ENCODE measurements around the gene GLCE. TPM values are rescaled to one million over a fixed set of nuclear protein-coding genes. Genes with fewer than 3 reads are reported as not detected.

GLCE gene
- total RNA-seq, 3 donors from 2014 or later (not counting 1 experiment from before 2014, with no cell fraction given) = 2.0 to 4.5 (median 3.4) TPM

DNA sequence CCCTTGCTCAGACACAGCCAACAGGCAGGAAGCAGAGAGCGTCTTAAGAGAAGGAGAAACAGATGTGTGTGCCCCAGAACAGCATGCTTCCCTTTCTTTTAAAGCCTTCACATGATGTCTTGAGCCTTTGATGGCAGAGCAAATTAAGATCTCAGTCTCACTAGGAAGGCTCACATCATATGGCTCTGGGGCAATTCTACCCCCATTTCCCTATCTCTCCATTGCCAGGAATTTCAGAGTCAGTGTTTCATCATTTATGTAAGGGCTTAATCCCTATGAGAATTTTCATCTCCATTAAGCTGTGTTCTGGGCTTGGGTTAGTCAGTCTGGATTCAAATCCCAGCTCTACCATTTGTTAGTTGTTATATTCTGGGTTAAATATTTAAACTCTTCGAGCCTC is 41.4 kb upstream of the GLCE start:
- Histone ChIP-seq H3K36me3 (ENCODE audit: control insufficient read depth, insufficient read depth, low read length) (no peaks in the 10 kb centered on the region), H3K27ac (ENCODE audit: low read length) (no peak overlapping the region), H3K4me1 (ENCODE audit: control insufficient read depth, insufficient read depth, low read length) (peaks cover 6% of the 10 kb centered on the region), H3K27me3 (ENCODE audit: control insufficient read depth, insufficient read depth, low read length) (peaks cover 6% of the 10 kb centered on the region), H3K4me3 (ENCODE audit: low read length) (no peak overlapping the region), H3K9me3 (ENCODE audit: control insufficient read depth, insufficient read depth, low read length) (no peaks in the 10 kb centered on the region)
- no peak overlapping the region for H3K4me3 Mint-ChIP-seq
- H3K9me3 Mint-ChIP-seq = no peaks in the 10 kb centered on the region
- no peak for DNase-seq
- no peaks in the 10 kb centered on the region for H3K36me3 Mint-ChIP-seq
- 20% methylated on average over 1 of the region's 2 CpGs for WGBS (ENCODE audit: insufficient coverage)
- peaks cover 19 to 30% of the 10 kb centered on the region in 2 donors for H3K27me3 Mint-ChIP-seq (ENCODE audit: low read depth in 2 of 2)
- no peak for TF ChIP-seq CTCF (IDR thresholded peaks at IDR 0.05)
- H3K27ac Mint-ChIP-seq = no peak overlapping the region
- H3K4me1 Mint-ChIP-seq = peaks cover 6 to 7% of the 10 kb centered on the region in 2 donors
- no peak for ATAC-seq
- intact Hi-C loops (cut with micrococcal nuclease) = no loop called here

DNA sequence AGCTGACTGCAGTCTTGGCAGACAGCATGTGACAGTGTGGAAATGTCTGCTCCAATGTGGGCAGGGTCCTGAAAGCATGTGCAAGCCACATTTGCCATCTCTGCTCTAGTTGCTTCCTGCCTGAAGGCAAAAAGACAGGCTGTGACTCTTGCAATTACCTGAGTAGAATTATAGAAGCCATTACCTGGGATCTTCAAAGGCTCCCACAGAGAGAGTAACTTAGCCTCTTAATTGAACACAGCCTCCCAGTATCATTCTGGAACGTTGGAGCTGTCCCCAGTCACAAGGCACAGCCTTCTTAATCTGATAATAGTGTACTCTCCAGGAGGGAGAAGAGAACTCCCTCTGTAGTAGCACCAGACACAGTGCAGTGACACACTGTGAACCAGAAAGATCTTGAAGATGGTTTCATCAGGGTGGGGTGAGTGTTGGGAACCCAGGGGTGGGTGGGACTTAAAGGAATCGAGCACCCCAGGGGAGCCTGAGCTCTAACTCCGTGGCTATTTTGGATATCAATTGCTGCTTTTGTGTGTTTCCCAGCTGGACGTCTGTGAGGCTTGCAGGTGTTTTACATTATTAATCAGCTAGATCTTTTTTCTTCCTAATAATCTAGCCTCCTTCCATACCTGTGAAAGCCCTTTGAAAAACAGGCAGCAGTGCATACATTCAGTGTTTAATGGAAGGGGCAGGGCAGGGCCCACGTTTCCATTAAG is 40.6 kb upstream of the GLCE start:
- peaks cover 15 to 22% of the 10 kb centered on the region in 2 donors for H3K27me3 Mint-ChIP-seq (ENCODE audit: low read depth in 2 of 2)
- no peaks in the 10 kb centered on the region for H3K4me1 ChIP-seq (ENCODE audit: control insufficient read depth, insufficient read depth, low read length)
- no peaks in the 10 kb centered on the region for H3K4me1 Mint-ChIP-seq
- H3K27ac ChIP-seq (ENCODE audit: low read length) = no peak overlapping the region
- DNase-seq (no peak), ATAC-seq (no peak)
- no peaks in the 10 kb centered on the region for H3K36me3 Mint-ChIP-seq
- no peak overlapping the region for H3K4me3 Mint-ChIP-seq
- 71% methylated on average over 5 of the region's 5 CpGs for WGBS (ENCODE audit: insufficient coverage)
- H3K4me3 ChIP-seq (ENCODE audit: low read length) = no peak overlapping the region
- H3K36me3 ChIP-seq (ENCODE audit: control insufficient read depth, insufficient read depth, low read length) = no peaks in the 10 kb centered on the region
- no peak for TF ChIP-seq CTCF (IDR thresholded peaks at IDR 0.05)
- no peaks in the 10 kb centered on the region for H3K9me3 Mint-ChIP-seq
- H3K9me3 ChIP-seq (ENCODE audit: control insufficient read depth, insufficient read depth, low read length) = no peaks in the 10 kb centered on the region
- peaks cover 3% of the 10 kb centered on the region for H3K27me3 ChIP-seq (ENCODE audit: control insufficient read depth, insufficient read depth, low read length)
- H3K27ac Mint-ChIP-seq = no peak overlapping the region
- intact Hi-C loops (cut with micrococcal nuclease) = no loop called here

DNA sequence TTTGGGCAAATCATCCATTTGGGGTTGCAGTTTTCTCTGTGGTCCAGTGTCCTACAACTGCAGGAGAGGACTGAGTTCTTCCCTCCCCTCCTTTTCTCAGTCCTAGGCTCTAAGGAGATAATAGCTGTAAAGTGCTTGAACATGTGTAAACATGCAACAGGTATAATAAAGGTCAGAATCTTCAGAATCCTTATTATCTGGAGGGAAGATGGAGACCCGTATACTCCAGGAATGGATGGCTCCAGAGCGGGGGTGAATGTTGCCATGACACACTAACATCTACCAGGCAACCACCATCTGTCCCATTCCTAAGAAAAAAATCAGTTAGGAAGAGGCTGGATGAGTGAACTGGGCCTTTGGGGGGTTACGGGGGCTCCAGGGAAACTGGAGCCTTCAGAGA is 39.7 kb upstream of the GLCE start:
- no peak for TF ChIP-seq CTCF (IDR thresholded peaks at IDR 0.05)
- no peaks in the 10 kb centered on the region for H3K36me3 ChIP-seq (ENCODE audit: control insufficient read depth, insufficient read depth, low read length)
- H3K4me1 Mint-ChIP-seq = peaks cover 0 to 2% of the 10 kb centered on the region in 2 donors
- H3K27ac Mint-ChIP-seq = no peak overlapping the region
- H3K9me3 ChIP-seq (ENCODE audit: control insufficient read depth, insufficient read depth, low read length) = no peaks in the 10 kb centered on the region
- H3K4me3 ChIP-seq (ENCODE audit: low read length) = no peak overlapping the region
- H3K9me3 Mint-ChIP-seq = no peaks in the 10 kb centered on the region
- intact Hi-C loops (cut with micrococcal nuclease) = no loop called here
- H3K27ac ChIP-seq (ENCODE audit: low read length) = no peak overlapping the region
- ATAC-seq (no peak), DNase-seq (no peak)
- H3K36me3 Mint-ChIP-seq = no peaks in the 10 kb centered on the region
- peaks cover 3% of the 10 kb centered on the region for H3K27me3 ChIP-seq (ENCODE audit: control insufficient read depth, insufficient read depth, low read length)
- no peaks in the 10 kb centered on the region for H3K4me1 ChIP-seq (ENCODE audit: control insufficient read depth, insufficient read depth, low read length)
- H3K4me3 Mint-ChIP-seq = no peak overlapping the region
- 88% methylated on average over 1 of the region's 3 CpGs for WGBS (ENCODE audit: insufficient coverage)
- peaks cover 9 to 13% of the 10 kb centered on the region in 2 donors for H3K27me3 Mint-ChIP-seq (ENCODE audit: low read depth in 2 of 2)

Measured in natural killer cell (primary cell).